ENCODE measurements around the gene TTC1. TPM values are rescaled to one million over a fixed set of nuclear protein-coding genes. Genes with fewer than 3 reads are reported as not detected.
"Not testable (repeated sequence)": the region's sequence is repeated elsewhere in the genome, so short reads cannot be mapped to it uniquely, and the experiment has no call there.

The TTC1 gene
- total RNA-seq, 4 donors from 2014 or later = 39.3 to 62.9 (median 58.9) TPM

DNA sequence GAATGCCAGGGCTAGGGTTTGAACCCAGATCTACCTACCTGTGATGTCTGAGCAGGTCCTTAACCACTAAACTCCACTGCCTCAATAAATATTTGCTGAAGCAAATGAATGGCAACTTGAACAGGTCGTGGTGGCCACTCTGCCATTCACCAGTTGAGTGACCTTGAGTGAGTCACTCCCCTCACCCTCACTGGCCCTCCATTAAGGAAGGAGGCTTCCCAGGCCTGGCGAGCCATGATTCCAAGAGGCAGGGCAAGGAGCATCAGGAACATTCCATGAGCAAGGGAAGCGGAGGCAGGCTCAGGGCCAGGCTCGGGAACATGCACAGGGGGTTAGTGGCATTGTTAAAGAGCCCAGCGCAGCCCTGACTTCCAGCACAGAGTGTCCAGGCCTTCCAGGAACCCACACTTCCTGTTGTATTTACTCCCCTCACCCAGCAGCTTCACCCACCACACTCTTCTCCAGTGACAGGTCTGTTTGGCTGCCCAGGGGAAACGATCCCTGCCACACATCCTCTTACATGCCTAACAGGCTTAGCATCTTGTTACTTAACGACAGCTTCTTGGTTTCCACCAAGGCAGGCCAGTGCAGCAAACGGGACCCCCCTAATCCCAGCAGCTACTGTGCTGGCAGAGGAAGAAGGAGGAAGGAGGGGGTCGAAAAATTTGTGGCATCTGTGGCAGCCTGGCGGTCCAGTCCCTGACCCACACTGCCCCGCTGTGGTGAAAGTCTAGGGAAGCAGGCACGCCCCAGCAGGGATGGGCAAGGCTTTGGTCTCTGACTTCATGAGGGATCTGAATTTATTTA lies 43.7 kb upstream of the TTC1 start:
- Histone ChIP-seq H3K9me3 (no peaks in the 10 kb centered on the region), H3K27me3 (peaks cover 46% of the 10 kb centered on the region), H3K4me1 (no peaks in the 10 kb centered on the region), H3K4me3 (no peak overlapping the region), H3K36me3 (no peaks in the 10 kb centered on the region), H3K27ac (no peak overlapping the region)
- TF ChIP-seq POLR2A (IDR thresholded peaks at IDR 0.05) (no peak), CTCF (IDR thresholded peaks at IDR 0.05) (peak in 3 of 4 experiments; percentile 13 to 38 (median 21))
- ATAC-seq = no peak
- 20% methylated on average over 1 to 7 of the region's 12 CpGs for WGBS, 2 donors (ENCODE audit: low coverage in 1 of 2)

GRCh38 chr5:159965838-159966128 lies 43.2 kb upstream of the TTC1 start:
- not testable (repeated sequence) for ATAC-seq, H3K27ac ChIP-seq, H3K9me3 ChIP-seq, H3K4me3 ChIP-seq, H3K36me3 ChIP-seq, H3K4me1 ChIP-seq
- peaks cover 52% of the 10 kb centered on the region for H3K27me3 ChIP-seq
- WGBS, 2 donors (ENCODE audit: low coverage in 1 of 2) = 68 to 70% methylated on average over 2 to 4 of the region's 4 CpGs

DNA sequence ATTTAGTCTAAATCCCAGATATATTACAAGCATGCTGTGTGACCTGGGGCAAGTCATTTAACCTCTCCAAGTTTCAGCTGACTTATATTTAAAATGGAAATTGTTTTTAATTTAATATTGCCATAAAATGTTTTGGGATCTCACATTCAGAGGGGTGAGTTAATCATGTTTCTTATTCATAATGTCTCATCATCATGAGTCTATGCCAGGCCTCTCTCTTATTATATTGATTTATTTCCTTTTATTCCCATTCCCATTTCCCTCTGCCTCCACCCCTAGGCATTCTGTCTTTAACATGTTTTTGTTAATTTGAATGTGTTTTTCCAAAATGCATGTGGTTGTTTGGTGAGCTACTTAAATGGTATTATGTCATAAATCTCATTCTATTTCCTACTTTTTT lies 39.0 kb upstream of the TTC1 start:
- H3K4me1 ChIP-seq = peaks cover 0 to 14% (median 0%) of the 10 kb centered on the region in 3 donors
- no peaks in the 10 kb centered on the region for H3K9me3 ChIP-seq
- H3K27ac ChIP-seq = no peak overlapping the region
- H3K36me3 ChIP-seq = no peaks in the 10 kb centered on the region
- H3K27me3 ChIP-seq = peaks cover 83% of the 10 kb centered on the region
- H3K4me3 ChIP-seq = no peak overlapping the region
- ATAC-seq = no peak
- TF ChIP-seq CTCF (IDR thresholded peaks at IDR 0.05) (no peak), EP300 (IDR thresholded peaks at IDR 0.05) (no peak), POLR2AphosphoS5 (IDR thresholded peaks at IDR 0.05) (no peak), POLR2A (IDR thresholded peaks at IDR 0.05) (no peak)

DNA sequence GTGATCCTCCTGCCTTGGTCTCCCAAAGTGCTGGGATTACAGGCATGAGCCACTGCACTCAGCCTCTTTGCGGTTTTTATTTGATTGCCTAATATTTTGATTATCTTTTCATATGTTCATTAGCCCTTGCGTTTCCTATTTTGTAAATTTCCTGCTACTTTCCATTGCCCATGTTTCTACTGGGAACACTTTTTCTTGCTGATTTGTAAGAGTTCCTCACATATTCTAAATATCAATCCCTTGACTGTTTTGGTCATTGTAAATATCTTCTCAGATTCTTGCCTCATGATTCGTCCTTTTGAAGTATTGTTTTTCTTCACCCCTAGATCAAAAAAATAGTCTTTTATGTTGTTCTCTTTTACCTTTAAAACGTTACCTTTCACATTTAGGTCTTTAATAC lies 37.9 kb upstream of the TTC1 start:
- Histone ChIP-seq H3K4me1 (peaks cover 0 to 14% (median 0%) of the 10 kb centered on the region in 3 donors), H3K4me3 (no peak overlapping the region), H3K36me3 (no peaks in the 10 kb centered on the region), H3K27me3 (peaks cover 80% of the 10 kb centered on the region), H3K9me3 (no peaks in the 10 kb centered on the region), H3K27ac (no peak overlapping the region)
- ATAC-seq = no peak
- 86 to 93% methylated on average over 2 to 4 of the region's 4 CpGs for WGBS, 2 donors (ENCODE audit: low coverage in 1 of 2)
- no peak for TF ChIP-seq EP300 (IDR thresholded peaks at IDR 0.05)
- TF ChIP-seq CTCF (IDR thresholded peaks at IDR 0.05) = no peak
- no peak for TF ChIP-seq POLR2A (IDR thresholded peaks at IDR 0.05)
- no peak for TF ChIP-seq POLR2AphosphoS5 (IDR thresholded peaks at IDR 0.05)

GRCh38 chr5:159971514-159971913 lies 37.4 kb upstream of the TTC1 start:
- 32 to 33% methylated on average over 3 to 9 of the region's 11 CpGs for WGBS, 2 donors (ENCODE audit: low coverage in 1 of 2)
- peak overlapping the region in 1 of 2 donors; percentile 47 for H3K4me3 ChIP-seq
- H3K36me3 ChIP-seq = no peaks in the 10 kb centered on the region
- H3K4me1 ChIP-seq = peaks cover 0 to 14% (median 0%) of the 10 kb centered on the region in 3 donors
- no peak overlapping the region for H3K27ac ChIP-seq
- TF ChIP-seq POLR2AphosphoS5 (IDR thresholded peaks at IDR 0.05) (no peak), POLR2A (IDR thresholded peaks at IDR 0.05) (no peak), CTCF (IDR thresholded peaks at IDR 0.05) (no peak), EP300 (IDR thresholded peaks at IDR 0.05) (no peak)
- peaks cover 76% of the 10 kb centered on the region for H3K27me3 ChIP-seq
- no peaks in the 10 kb centered on the region for H3K9me3 ChIP-seq
- no peak for ATAC-seq

All from gastroesophageal sphincter (tissue), 4 donors.